MCF 10A (cell line): ENCODE measurements around the gene FXYD6. TPM values are rescaled to one million over a fixed set of nuclear protein-coding genes. Genes with fewer than 3 reads are reported as not detected.

Experiments
- BruUV-seq: library from RNA; stranded (reverse); fragments of 400-500 nt; replicated peaks from 2 replicates; lab custom pipeline; 2021; lab: Mats Ljungman, UMichigan
- CTCF ChIA-PET: fragments of 300-600 bp; sonication (Branson Sonifier 250); formaldehyde crosslinking; extraction: SDS; loops from one replicate; lab custom pipeline; 2021; ENCODE audit warnings: antibody characterized with exemption, inconsistent platforms; lab: Yijun Ruan, JAX
- POLR2A ChIA-PET: fragments of 300-600, 350-650 bp; sonication (Branson Sonifier 250); formaldehyde crosslinking; extraction: SDS; loops from one replicate; lab custom pipeline; 2020; ENCODE audit warnings: antibody characterized with exemption, inconsistent platforms; lab: Yijun Ruan, JAX
- DNase-seq: peaks from one replicate; pipeline ENCODE4 v3.0.0-alpha.2; 2018; ENCODE audit not compliant: unreplicated experiment
- H3K27ac Mint-ChIP-seq: one replicate; pipeline ENCODE4 v1.8.0; 2022; ENCODE audit warnings: mild to moderate bottlenecking, low read depth, mixed read lengths; ENCODE audit not compliant: unreplicated experiment
- H3K27me3 Mint-ChIP-seq: one replicate; pipeline ENCODE4 v1.8.0; 2022; ENCODE audit warnings: mixed read lengths; ENCODE audit not compliant: insufficient read depth, unreplicated experiment
- H3K36me3 Mint-ChIP-seq: one replicate; pipeline ENCODE4 v1.8.0; 2022; ENCODE audit warnings: mild to moderate bottlenecking, moderate library complexity, mixed read lengths; ENCODE audit not compliant: insufficient read depth, unreplicated experiment
- H3K4me1 Mint-ChIP-seq: one replicate; pipeline ENCODE4 v1.8.0; 2022; ENCODE audit warnings: mixed read lengths; ENCODE audit not compliant: insufficient read depth, unreplicated experiment
- H3K4me3 Mint-ChIP-seq: one replicate; pipeline ENCODE4 v1.8.0; 2022; ENCODE audit warnings: mild to moderate bottlenecking, moderate library complexity, mixed read lengths; ENCODE audit not compliant: unreplicated experiment
- H3K9me3 Mint-ChIP-seq: one replicate; pipeline ENCODE4 v1.8.0; 2022; ENCODE audit warnings: mixed read lengths; ENCODE audit not compliant: unreplicated experiment
- intact Hi-C: fragments of 100-400 bp; cut with micrococcal nuclease; formaldehyde crosslinking; loops from 2 replicates; pipeline ENCODE4 v1.14.1; 2022
- total RNA-seq: library from RNA; stranded (reverse); gene quantifications from 2 replicates; pipeline ENCODE4 v1.2.3, GENCODE V29; 2022
- TF ChIP-seq, protein P1 (sequence below): fragments of 200-600 bp; IDR thresholded peaks from one replicate; pipeline ENCODE4 v1.8.0; 2022; ENCODE audit warnings: antibody characterized with exemption, mild to moderate bottlenecking; ENCODE audit not compliant: unreplicated experiment

FXYD6 gene
- total RNA-seq, 1 experiment from 2014 or later = not detected

DNA sequence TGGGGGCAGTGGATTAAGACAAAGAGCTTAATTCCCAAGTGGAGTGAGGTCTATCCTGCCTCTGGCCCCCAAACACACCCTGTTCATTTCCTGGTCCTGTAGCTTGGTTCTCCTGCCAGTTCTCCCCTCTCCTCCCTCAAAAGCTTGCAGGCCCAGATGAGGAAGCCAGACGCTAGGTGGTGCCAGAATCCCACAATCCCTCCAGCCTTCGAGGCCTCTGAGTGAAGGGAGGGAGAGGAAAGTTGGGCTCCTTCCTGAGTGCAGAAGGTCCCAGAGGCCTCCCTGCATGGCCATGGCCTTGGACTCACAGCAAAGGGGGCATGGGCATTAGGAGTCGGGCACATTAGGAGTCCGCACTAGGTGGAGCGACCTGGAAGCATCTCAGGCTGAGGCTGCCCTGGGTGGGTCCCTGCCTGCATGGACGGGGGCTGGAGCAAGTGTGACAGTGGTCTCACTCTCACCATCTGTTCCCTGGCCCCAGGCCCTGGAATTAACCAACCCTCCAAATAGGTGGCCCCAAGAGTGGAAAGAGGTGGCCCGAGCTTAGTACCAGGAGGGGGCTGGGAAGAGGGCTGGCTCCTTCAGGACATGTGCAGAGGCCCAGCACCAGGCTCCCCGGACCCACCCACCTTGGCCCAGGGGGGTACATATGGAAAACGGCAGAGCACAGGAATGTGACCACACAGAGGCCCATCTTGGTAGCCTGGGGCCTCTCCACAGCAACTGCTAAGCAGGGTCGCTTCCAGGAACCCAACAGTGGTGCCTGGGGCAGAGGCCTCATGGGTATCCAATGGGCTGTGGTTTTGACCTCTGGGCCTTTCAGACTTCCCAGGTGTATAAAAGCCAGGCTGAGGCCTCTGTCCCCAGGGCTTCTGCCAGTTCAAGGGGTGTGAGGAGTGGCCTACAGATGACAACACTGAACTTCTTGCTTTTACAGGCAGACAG, 57.1 kb downstream of the FXYD6 start:
- BruUV-seq = no TSS peak
- Mint-ChIP-seq H3K36me3 (no peaks in the 10 kb centered on the region), H3K27me3 (no peaks in the 10 kb centered on the region), H3K4me3 (no peak overlapping the region), H3K27ac (peak overlapping the region; percentile 49), H3K9me3 (no peaks in the 10 kb centered on the region), H3K4me1 (peaks cover 14% of the 10 kb centered on the region)
- DNase-seq = peak; percentile 78
- intact Hi-C loops = loop anchor here (1.0 to 10.0 kb wide), 3 partner anchors 128 to 585 kb away; partner anchors contain the start of genes PCSK7 and RNF214
- CTCF ChIA-PET = interaction anchor here (0.6 to 6.8 kb wide), 17 partner anchors 14 to 460 kb away, joined by 3 to 173 read pairs (median 4); no protein-coding TSS in a partner anchor
- POLR2A ChIA-PET = interaction anchor here (0.6 kb wide), 1 partner anchor 273 kb away, joined by 3 read pairs; no protein-coding TSS in a partner anchor
- TF ChIP-seq, protein P1, sequence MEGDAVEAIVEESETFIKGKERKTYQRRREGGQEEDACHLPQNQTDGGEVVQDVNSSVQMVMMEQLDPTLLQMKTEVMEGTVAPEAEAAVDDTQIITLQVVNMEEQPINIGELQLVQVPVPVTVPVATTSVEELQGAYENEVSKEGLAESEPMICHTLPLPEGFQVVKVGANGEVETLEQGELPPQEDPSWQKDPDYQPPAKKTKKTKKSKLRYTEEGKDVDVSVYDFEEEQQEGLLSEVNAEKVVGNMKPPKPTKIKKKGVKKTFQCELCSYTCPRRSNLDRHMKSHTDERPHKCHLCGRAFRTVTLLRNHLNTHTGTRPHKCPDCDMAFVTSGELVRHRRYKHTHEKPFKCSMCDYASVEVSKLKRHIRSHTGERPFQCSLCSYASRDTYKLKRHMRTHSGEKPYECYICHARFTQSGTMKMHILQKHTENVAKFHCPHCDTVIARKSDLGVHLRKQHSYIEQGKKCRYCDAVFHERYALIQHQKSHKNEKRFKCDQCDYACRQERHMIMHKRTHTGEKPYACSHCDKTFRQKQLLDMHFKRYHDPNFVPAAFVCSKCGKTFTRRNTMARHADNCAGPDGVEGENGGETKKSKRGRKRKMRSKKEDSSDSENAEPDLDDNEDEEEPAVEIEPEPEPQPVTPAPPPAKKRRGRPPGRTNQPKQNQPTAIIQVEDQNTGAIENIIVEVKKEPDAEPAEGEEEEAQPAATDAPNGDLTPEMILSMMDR = peak; percentile 73

- Mint-ChIP-seq H3K4me3 (no peak overlapping the region), H3K27me3 (no peaks in the 10 kb centered on the region), H3K27ac (peak overlapping the region; percentile 29), H3K9me3 (no peaks in the 10 kb centered on the region), H3K4me1 (peaks cover 11% of the 10 kb centered on the region), H3K36me3 (no peaks in the 10 kb centered on the region)
- BruUV-seq = no TSS peak
- intact Hi-C loops = loop anchor here (10.0 kb wide), 1 partner anchor 583 kb away; the partner anchor contains the start of genes PCSK7 and RNF214
- ChIA-PET POLR2A (interaction anchor here (0.6 to 1.1 kb wide), 2 partner anchors 392 to 1424 kb away, joined by 3 to 6 read pairs; no protein-coding TSS in a partner anchor), CTCF (interaction anchor here (0.6 to 6.8 kb wide), 27 partner anchors 9 to 537 kb away, joined by 3 to 173 read pairs (median 4); no protein-coding TSS in a partner anchor)
- DNase-seq = peak; percentile 67
- TF ChIP-seq, protein P1 = no peak
Observed at GRCh38 chr11:117818041-117818873, 58.2 kb downstream of the FXYD6 start.

DNA sequence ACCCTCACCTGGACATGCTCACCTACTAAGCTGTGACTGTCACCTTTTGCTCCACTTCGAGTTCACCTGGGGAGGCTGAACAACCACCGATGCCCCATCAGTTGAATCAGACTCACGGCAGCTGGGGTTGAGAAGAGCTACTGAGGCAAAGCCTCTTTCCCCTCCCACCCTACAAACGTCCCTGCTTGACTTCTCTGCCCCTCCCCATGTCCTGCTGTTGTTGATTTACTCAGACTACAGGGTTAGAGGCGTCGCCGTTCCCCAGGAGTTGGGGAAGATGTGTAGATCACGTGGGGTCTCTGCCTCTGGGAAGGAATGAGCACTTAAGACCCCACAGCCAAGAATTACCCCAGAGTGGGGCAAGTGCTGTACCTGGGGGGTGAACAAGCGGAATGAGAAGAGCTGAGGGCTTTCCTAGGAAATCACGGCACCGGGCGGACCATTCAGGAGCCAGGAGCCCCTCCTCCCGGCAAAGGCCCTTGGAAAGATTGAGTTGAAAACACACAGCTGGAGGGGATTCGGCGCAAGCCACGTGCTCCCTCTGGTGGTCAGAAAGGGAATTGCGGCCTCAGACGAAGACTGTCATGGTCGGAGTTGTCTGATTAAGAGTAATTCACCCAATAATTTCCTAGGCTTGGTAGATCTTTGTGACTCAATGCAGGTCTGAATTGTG, 59.0 kb downstream of the FXYD6 start:
- ChIA-PET POLR2A (interaction anchor here (0.6 to 1.1 kb wide), 2 partner anchors 391 to 1425 kb away, joined by 3 to 6 read pairs; no protein-coding TSS in a partner anchor), CTCF (interaction anchor here (0.5 to 6.8 kb wide), 34 partner anchors 10 to 640 kb away, joined by 3 to 173 read pairs (median 4); no protein-coding TSS in a partner anchor)
- H3K9me3 Mint-ChIP-seq = no peaks in the 10 kb centered on the region
- H3K27ac Mint-ChIP-seq = peak overlapping the region; percentile 29
- TF ChIP-seq, protein P1 = peak; percentile 94
- H3K4me1 Mint-ChIP-seq = peaks cover 11% of the 10 kb centered on the region
- intact Hi-C loops = loop anchor here (1.0 to 10.0 kb wide), 3 partner anchors 10 to 583 kb away; partner anchors contain the start of genes PCSK7 and RNF214
- no peaks in the 10 kb centered on the region for H3K36me3 Mint-ChIP-seq
- peak; percentile 70 for DNase-seq
- BruUV-seq = no TSS peak
- no peak overlapping the region for H3K4me3 Mint-ChIP-seq
- H3K27me3 Mint-ChIP-seq = no peaks in the 10 kb centered on the region
